CD4-positive, alpha-beta T cell treated with Interleukin-17A for 1 hour (primary cell): ENCODE data around the gene MYO9B.

ENCODE experiments used
- DNase-seq: peaks from one replicate; pipeline ENCODE4 v3.0.0-alpha.2; 2020

The MYO9B gene

DNA sequence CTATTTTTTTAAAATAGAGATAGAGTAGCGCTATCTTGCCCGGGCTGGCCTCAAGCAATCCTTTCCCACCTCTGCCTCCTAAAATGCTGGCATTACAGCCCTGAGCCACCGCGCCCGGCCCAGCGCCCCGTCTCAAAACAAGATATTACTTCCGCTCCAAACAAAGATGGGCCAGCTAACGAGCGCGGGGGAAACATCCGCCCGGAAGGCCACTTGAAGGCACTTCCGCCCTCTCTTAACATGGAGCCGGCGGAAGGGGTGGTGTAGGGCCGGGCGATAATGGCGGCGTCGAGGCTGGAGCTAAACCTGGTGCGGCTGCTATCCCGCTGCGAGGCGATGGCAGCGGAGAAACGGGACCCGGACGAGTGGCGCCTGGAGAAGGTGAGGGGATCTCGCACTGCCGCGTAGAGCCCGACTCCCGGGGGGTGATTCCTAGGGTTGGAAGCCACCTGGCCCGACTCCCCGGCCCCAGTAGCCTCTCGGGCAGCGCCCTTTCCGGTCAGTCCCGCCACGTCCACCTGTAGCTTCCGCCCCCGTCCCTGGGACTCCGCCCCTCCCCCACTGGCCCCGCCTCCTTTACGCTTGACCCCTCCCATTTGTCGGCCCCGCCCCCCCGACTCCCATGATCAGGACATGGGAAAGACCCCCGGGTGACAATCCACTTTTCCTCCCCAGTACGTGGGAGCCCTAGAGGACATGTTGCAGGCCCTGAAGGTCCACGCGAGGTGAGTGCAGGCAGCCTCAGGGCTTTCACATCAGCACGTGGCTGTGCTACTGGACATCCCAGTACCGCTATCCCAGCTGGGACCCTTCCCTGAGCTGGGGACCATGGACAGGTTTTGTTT lies 139.8 kb downstream of the MYO9B start, which contains the start of gene USE1:
Gene USE1 (plus strand): TSS at position 231 of the 845 bp plus-strand sequence. CDS start 49 bp downstream, at position 280.
- peak; percentile 91 for DNase-seq

DNA sequence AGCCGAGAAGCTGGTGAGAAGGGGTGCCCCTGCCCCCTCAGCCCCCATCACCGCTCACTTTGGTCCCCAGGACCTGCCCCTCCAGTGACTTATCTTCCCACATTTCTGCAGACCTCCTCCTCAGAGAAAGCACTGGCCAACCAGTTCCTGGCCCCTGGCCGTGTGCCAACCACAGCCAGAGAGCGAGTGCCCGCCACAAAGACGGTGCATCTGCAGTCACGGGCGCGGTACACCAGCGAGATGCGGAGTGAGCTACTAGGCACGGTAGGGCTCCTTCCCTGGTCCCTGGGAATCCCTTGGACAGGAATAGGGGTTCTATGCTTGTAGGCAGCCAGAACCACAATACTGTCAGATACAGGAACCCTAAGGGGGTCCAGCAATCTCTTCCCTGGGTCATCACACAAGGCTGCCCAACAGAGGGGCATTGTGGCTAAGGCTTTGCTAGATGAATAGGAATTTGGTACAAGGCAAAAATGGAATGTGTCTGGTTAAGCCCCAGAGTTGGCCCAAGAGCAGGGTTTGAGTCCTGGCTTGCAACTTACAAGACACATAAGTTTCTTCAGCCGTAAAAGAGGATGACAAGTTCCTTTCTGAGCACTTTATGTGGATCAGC lies 140.6 kb downstream of the MYO9B start:
- DNase-seq, result no peak

DNA sequence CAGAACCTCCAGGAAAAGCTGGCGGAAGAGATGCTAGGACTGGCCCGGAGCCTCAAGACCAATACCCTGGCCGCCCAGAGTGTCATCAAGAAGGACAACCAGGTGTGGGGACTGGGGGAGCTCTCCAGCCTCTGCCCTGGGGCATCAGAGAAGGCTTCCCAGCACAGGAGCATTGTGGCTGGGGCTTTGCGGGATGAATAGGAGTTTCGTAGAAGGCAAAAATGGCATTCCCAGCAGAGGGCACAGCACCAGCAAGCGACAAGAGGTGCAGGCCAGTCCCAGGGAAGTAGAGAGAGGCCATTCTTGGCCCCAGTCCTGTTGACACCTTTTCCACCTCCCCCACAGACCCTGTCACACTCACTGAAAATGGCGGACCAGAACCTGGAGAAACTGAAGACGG lies 143.7 kb downstream of the MYO9B start:
- DNase-seq, result no peak

DNA sequence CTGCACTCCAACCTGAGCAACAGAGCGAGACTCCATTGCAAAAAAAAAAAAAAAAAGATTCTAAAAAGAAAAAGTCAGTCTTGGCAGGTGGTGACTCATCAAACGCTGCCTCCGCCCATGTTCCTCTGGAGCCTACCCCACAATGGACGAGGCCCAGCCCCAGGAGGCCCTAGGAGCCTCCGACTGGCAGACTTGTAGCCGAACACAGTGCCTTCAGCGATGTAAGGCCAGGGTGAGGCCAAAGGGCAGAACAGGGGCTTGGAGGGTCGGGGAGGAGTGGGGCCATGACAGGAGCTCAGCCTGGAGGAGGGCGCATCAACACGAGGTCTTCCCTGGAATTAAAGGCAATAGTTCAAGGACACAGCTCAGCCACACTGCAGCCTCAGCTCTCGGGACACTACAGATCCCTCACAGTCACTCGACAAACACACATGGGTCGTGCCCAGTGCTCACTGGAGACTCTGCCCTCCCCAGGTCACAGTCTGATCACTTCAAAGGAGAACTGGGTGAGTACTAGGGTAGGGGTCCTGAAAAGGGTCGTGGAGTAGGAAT lies 144.7 kb downstream of the MYO9B start:
- no peak for DNase-seq

DNA sequence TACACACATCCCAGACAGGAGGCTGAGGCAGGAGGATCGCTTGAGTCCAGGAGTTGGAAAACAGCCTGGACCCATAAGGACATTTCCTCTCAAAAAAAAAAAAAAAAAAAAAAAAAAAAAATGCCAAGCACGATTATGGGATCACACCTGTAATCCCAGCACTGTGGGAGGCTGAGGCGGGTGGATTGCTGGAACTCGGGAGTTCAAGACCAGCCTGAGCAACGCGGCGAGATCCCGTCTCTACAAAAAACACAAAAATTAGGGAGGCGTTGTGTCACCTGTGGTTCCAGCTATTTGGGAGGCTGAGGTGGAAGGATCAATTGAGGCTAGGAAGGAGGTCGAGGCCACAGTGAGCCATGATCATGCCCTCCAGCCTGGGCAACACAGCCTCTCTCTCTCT lies 149.5 kb downstream of the MYO9B start:
- DNase-seq, result no peak

DNA sequence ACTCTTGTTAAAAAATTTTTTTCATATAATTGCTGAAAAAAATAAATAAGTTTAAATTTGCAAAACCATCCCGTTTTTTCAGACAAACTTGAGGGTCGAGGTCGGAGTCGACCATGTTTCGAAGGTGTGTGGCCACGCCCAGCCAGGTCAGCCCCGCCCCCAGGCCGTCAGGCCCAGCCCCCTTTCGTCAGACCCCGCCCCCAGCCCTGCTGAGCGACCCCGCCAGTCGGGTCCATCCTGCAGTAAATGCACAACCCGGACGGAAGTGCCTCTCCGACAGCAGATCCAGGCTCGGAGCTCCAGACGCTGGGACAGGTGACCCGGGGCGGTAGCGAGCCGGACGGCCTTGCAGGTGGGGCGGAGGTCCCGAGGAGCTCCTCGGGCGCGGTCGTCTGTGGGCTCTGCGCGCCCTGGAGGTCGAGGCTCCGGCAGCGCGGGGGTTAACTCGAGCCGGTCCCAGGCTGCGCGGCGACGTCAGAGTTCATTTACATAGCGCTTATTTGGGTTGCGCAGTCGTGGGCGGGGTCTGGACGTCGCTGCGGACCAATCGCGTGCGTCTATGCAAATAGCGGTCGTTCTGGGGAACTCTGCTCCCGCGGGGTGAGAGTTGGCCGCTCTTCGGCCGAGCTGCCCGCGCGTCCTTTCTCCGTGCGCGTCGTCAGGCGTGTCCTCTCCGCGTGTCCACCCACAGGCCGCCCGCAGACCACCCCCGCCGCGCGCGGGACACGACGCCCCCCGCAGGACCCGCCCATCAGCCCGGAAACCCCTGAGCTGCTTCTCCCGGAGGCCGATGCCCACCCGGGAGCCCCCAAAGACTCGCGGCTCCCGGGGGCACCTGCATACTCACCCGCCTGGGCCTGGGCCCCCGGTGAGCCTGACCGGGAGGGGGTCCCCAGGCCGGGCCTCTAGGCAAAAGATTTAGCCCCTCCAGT lies 150.7 kb downstream of the MYO9B start, which contains the start of gene OCEL1:
Gene OCEL1 (plus strand): TSS at position 225 of the 932 bp plus-strand sequence. CDS start 22 bp downstream, at position 247.
- peak; percentile 97 for DNase-seq

DNA sequence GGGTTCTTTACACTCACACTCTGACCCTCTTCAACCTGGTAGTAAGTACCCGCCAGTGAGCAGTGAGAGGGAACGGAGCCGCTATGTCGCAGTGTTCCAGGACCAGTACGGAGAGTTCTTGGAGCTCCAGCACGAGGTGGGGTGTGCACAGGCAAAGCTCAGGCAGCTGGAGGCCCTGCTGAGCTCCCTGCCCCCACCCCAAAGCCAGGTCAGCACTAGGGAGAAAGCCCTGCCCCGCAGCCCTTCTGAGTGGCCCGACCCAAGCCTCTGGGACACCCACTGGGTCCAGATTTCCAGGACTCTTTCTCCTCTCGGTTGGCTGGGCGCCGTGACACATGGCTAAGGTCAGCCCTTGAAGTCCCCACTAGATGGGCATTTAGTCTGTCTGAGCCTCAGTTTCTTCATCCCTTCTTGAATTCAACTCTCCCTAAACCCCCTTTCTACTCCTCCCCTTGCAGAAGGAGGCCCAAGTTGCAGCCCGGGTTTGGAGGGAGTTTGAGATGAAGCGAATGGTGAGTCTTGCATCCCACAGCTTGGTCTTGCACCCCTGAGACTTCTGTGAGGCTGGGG lies 152.3 kb downstream of the MYO9B start:
- no peak for DNase-seq

DNA sequence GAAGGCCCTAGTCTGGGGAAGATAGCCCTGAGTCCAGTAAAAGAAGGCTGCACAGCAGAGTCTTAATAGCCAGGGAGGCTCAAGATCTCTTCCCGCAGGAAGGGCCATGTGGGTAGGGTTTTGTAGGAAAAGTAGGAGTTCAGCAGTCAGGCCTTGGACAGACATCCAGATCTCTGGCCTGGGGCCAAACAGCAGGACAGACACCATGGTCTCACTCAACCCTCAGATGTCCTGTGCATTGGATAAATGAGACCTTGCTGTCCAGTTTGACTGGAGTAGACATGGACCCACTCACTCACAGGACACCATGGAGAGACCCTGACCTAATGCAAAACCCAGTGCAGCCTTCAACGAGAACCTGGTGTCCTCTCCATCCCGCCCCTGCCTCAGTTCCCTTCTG lies 154.3 kb downstream of the MYO9B start:
- DNase-seq, result no peak

DNA sequence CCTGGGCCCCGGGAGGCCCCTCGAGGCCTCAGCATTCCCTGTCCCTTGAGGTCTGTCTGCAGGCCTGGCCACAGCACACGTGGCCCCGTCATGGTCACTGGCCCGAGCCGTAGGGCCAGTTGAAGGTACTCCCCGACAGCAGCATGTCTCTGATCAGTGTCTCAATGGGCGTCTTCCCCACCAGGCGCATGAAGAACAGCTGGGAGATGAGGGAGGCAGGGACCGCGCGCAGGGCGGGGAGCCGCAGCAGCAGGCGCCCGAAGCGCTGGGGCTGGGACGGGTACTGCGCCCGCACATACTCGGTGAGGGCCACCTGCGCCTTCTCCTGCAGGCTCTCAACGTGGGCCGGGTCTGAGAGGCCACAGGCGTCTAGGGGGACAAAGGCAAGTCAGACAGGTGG lies 156.7 kb downstream of the MYO9B start:
- DNase-seq, result no peak

DNA sequence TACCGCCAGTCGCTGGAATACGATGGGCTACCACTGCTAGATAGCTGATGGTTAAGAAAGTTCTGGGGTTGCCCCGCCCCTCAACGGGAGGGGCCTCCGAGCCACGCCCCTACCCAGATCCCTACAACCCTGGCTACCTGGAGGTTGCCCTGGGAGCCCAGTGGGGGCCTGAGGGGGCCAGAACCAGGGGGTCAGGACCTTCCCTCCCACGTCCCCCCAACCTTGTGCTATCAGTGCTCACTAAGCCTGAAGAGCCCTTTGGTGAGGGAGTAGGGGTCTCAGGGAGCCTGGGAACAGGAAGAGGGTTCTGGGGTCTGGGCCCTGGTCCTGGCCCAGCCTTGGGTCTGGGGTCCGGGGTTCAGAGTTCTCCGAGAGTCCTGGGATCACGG lies 159.3 kb downstream of the MYO9B start:
- peak; percentile 66 for DNase-seq

DNA sequence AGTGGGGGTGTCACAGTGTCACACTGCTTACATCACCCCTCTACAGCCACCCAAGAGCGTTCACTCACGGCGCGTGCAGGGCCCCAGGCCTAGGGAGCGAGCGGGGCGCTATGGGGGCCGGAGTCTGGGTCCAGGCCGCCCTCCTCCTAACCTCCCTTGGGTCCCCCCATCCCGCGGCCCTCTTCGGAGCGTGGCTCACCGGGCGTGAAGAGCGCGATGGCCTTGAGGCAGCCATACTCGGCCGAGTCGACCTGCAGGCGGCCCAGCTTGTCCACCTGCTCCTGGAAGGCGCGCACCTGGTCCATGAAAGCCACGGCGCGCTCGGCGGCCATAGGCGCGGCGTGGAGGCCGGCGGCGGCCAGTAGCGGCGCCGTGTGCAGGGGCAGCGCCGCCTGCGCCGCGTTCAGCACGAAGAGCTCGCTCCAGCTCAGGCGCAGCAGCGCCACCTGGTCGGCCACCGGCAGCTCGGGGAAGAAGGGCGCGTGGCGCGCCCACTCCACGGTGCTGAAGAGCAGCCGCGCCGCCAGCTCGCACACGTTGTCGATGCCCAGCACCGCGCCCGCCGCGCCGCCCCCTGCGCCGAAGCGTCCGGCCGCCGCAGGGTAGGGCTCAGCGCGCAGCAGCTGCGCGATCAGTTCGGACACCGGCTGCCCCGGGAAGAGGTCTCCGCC lies 159.9 kb downstream of the MYO9B start:
- DNase-seq, result peak; percentile 74

DNA sequence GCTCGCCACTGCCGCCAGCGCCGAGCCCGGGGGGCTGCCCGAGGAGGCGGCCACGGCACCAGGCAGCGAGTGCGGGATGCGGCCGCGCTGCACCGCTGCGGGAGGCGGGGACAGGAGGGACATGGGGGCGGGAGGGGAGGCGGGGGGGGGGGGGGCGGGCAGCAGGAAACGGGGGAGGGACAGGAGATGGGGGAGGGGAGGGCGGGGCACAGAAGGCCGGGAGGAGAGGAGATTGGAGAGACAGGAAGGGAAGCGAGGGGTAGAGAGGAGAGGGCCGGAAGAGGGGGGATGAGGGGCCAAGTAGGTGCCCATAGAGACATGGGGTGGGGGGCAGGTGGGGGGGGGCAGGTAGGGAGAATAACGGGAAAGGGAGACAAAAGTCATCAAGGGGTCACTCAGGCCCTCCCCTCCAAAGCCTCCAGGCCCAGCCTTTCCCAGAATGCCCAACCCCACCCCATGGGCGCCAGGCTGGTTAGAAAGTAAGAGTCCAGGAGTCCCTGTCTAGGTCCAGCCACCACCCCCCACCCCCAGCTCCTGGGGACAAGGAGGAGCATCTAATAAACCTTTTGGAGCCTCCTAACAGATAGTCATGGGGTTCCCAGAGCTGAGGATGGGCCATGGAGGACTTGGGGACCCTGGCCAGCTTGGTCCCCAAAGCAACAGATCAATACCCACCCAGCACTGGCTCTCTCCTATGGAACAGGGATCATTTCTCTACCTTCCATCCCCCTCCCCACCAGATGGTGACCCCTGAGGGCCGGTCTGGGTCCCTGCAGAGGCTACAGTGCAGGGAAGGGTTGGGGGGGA lies 160.6 kb downstream of the MYO9B start:
- DNase-seq, result no peak

DNA sequence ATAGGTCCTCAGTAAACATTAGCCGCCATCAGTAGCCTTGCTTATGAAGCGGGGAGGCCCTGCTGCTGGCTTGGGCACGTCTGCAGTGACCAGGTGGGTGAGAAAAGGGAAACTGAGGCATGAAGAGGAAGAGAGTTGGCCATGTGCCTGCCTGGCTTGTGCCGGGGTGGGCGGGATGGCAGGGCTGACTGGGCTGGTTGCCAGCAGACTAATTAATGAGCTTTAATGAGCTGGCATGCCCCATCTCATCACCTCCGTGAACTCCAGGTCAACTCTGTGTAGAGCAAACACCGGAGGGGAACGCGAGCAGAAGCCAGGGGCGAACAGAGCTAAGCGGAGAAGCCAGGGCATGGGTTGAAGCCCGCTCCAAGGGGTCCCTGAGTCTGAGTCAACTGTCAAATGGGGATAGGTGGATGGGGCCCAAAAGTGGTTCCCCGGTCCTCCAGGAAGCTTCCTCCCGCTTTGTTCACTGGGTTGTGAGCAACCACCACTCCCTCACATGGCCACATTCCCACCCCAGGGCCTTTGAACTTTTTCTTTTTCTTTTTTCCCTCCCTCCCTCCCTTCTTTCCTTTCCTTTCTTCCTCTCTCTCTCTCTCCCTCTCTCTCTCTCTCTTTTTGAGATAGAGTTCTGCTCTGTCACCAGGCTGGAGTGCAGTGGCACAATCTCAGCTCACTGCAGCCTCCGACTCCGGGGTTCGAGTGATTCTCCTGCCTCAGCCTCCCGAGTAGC lies 161.4 kb downstream of the MYO9B start:
- DNase-seq, result no peak

DNA sequence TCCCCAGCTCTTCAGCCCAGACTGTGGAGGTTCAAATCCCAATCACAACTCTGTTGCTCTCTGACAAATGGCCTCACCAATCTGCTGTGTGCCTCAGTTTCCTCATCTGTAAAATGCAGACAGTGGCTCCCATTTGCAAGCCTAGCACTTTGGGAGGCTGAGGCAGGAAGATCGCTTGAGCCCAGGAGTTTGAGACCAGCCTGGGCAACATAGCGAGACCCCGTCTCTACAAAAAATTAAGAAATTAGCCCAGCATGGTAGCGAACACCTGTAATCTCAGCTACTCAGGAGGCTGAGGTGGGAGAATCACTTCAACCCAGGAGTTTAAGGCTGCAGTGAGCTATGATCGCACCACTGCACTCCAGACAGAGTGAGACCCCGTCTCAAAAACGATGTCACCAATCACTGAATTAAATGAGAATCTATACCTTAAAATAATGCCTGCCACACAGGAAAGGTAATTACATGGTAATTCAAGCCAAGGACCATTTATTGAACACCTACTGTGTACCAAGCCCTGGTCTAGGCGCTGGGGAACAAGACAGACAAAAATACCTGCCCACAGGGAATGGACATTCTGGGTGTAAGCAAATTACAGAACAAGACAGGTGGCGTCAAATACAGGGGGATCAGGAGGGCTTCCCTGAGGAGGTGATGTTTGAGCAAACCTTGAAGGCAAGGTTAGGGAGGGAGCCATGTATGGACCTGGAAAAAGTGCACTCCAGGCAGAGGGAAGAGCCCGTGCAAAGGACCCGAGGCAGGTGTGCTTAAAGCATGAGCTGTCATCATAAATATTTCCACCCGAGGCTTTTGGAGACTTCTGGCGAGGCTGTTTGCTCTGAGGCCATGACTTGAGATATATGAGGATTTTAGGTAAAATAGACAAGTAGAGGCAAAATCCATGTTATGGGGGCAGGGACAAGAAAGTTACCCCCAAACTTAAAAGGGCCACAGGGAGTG lies 162.4 kb downstream of the MYO9B start:
- no peak for DNase-seq

DNA sequence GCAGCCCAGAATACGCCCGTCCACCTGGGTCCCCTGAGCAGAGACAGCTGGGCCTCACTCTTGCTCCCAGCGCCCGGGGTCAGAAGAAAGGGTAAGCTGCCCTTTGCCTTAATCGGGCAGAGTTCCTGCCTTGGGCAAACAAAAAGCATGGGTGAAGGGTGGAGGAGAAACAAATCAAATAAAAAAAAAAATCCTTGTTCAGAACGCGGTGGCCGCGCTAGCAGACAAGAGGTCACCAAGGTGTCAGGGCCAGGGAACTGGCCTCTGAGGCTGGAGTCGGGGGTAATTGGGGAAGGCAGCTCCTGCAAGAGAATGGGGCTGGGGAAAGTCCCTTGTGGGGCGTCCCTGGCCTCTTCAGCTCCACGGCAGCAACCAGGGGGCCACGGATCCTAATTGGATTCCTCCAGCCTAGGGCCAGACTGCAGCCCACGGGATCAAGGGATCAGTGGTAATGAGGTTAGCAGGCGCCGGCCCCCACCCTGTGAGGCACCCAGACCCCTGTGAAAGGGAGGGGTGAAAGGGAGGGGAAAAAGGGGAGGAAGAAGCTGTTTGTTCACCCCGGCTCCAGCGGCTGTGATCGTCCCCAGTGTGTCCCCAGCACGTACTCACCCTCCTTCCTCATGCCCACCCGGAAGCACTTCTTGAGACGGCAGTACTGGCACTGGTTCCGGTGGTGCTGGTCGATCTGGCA lies 164.6 kb downstream of the MYO9B start:
- DNase-seq, result no peak

DNA sequence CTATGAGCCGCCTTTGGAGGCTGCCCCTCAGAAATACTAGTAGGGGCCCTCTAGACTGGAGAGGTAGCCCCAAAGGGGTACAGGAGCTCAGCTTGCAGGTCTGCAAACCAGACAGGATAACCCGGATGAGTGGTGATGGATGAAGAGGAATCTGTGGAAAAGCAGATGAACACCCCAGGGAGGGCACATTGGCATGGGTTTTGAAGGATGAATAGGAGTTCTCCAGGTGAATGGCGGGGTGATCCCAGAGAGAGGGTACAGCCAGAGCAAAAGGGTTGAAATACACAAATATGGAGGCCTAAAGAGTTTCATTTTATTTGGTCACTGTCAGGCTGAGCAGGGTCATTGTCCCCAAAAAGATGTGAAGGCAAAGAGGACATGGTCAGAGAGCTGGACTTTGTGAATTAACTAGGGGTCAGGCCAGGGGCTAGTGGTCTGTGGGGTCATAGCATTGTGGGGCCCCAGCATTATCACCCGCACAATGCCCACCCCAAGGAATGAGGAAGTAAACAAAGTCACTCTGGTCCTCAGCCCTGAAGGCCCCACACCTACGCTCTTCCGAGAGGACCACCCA lies 165.3 kb downstream of the MYO9B start:
- DNase-seq, result no peak

DNA sequence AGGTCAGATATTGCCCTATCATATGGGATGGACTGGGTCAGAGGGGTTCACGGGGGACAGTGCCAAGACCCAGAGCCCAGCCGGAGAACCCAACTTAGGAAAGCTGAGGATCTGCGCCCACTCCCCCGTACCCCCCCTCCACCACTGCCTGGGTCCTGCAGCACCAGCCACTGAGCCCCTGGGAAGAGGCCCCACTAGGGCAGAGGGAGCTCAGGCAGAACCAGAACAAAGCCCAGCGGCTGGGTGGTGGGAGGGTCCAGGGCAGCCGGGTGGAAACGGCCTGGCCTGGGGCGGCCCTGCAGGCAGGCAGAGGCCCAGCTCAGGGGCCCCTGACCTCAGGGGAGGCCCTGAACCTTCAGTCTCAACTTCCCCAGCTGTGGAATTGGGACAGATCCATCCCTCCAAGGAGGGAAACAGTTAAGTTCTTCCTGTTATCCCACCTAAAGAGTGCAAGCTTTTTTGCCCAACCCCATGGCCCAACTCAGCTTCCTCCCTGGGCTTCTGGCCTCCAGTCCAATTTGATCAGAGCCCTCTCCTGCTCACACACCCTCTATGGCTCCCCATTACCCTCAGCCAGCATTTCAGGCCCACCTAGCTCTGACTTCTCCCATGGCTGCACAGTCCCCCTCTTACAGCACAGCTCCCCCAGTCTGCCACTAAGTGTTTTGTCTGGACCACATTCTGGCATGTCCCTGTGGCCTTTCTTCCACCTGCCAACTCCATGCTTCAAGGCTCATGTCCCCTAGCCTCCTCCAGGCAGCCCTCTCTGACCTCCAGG lies 167.0 kb downstream of the MYO9B start:
- no peak for DNase-seq
